GM18909 (cell line): Measurements from ENCODE around the gene RCHY1.

Experiments used
- ATAC-seq: cut with Tn5 transposase; IDR thresholded peaks from one replicate; pipeline ENCODE4 v1.9.1; 2021; ENCODE audit warnings: mild to moderate bottlenecking; ENCODE audit not compliant: unreplicated experiment, poor library complexity

Gene RCHY1

DNA sequence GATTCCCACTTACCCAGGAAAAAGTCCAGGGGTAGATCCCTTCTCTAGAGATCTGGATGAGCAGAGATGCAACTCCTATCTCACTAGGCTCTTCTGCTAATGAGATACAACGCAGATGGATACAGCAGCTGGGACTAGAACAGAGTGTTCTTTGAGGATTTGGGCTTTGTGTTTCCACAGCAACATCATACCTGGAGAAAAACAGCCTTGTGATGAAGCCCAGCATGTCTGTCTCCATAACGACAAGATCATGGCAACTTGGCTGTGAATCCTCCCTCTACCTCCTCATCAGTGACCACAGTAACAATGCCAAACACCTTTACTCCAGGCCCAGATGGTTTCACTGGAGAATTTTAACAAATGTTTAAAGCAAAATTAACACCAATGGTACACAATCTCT is 80.1 kb downstream of the RCHY1 start:
- no peak for ATAC-seq

DNA sequence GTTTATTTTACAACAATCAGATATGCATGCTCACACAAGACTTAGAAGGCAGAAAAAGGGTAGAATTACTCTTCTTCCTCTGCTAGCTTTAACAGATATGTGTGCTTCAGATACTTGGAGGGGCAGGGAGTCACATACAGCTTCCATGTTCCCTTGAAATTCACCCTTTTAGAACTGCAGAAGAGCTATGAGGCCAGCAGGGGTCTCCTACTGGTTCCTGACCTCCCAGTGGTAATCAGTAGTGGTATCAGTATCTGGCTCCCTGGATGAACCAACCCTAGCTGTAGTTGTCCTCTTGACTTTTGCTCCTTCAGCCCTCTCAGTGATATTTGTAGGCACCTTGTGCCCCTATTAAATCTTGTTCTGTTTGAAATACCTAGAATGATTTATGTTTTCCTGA is 81.5 kb downstream of the RCHY1 start:
- no peak for ATAC-seq

DNA sequence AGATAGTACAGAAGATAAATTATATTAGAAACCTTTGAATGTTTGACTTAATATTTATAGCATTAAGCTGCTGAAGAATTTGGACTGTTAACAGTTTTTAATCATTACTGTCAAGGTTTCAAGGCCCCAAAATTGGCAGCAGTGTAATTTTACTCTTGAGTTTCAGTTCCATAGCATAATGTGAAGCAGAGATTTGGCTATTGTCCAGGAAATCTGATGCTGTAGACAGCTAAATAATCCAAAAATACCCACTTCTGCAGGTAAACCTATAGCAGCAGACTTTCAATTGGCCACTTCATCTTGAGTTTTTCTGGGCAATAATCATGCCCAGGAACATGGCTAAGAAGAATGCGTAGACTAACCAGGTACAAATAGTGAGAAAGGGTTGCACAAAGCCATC is 85.0 kb downstream of the RCHY1 start:
- ATAC-seq: no peak
